ENCODE results near the gene CDON. TPM values are rescaled to one million over a fixed set of nuclear protein-coding genes. Genes with fewer than 3 reads are reported as not detected.
"Not testable (repeated sequence)": the region's sequence is repeated elsewhere in the genome, so short reads cannot be mapped to it uniquely, and the experiment has no call there.

Gene CDON
- total RNA-seq, 2 donors from 2014 or later: 2.8 to 6.9 TPM

GRCh38 chr11:125990244-125990643 is 72.4 kb downstream of the CDON start:
- DNase-seq (ENCODE audit: low spot score in 2 of 2): peak in 1 of 2 donors; percentile 31
- peaks cover 0 to 4% of the 10 kb centered on the region in 2 donors for H3K36me3 Mint-ChIP-seq
- H3K9me3 Mint-ChIP-seq: no peaks in the 10 kb centered on the region
- no peak overlapping the region for H3K27ac Mint-ChIP-seq
- ATAC-seq: peak in 1 of 2 donors; percentile 93

GRCh38 chr11:125987066-125987641 is 75.5 kb downstream of the CDON start:
- peaks cover 0 to 4% of the 10 kb centered on the region in 2 donors for H3K36me3 Mint-ChIP-seq
- ATAC-seq (no peak), DNase-seq (ENCODE audit: low spot score in 2 of 2) (no peak)
- no peak overlapping the region for H3K27ac Mint-ChIP-seq
- no peaks in the 10 kb centered on the region for H3K9me3 Mint-ChIP-seq

GRCh38 chr11:125985956-125986355 is 76.7 kb downstream of the CDON start:
- DNase-seq (ENCODE audit: low spot score in 2 of 2); H3K9me3 Mint-ChIP-seq; H3K27ac Mint-ChIP-seq; ATAC-seq; H3K36me3 Mint-ChIP-seq: not testable (repeated sequence)

GRCh38 chr11:125982348-125982730 is 80.3 kb downstream of the CDON start:
- Mint-ChIP-seq H3K27ac (no peak overlapping the region), H3K36me3 (peaks cover 0 to 4% of the 10 kb centered on the region in 2 donors), H3K9me3 (no peaks in the 10 kb centered on the region)
- no peak for ATAC-seq
- DNase-seq (ENCODE audit: low spot score in 2 of 2): no peak

GRCh38 chr11:125980436-125980835 is 82.2 kb downstream of the CDON start:
- no peak overlapping the region for H3K27ac Mint-ChIP-seq
- no peaks in the 10 kb centered on the region for H3K9me3 Mint-ChIP-seq

GRCh38 chr11:125979511-125979910 is 83.2 kb downstream of the CDON start:
- ATAC-seq: no peak
- Mint-ChIP-seq H3K36me3 (no peaks in the 10 kb centered on the region), H3K9me3 (no peaks in the 10 kb centered on the region), H3K27ac (no peak overlapping the region)
- no peak for DNase-seq (ENCODE audit: low spot score in 2 of 2)

More at GRCh38 chr11:125980436-125980835, 82.2 kb downstream of the CDON start:
- no peak for DNase-seq (ENCODE audit: low spot score in 2 of 2)
- ATAC-seq: no peak
- H3K36me3 Mint-ChIP-seq: no peaks in the 10 kb centered on the region

GRCh38 chr11:125978778-125979407 is 83.8 kb downstream of the CDON start:
- no peak for DNase-seq (ENCODE audit: low spot score in 2 of 2)

GRCh38 chr11:125978181-125978716 is 84.4 kb downstream of the CDON start:
- no peaks in the 10 kb centered on the region for H3K9me3 Mint-ChIP-seq
- H3K36me3 Mint-ChIP-seq: no peaks in the 10 kb centered on the region
- ATAC-seq (no peak), DNase-seq (ENCODE audit: low spot score in 2 of 2) (no peak)
- H3K27ac Mint-ChIP-seq: no peak overlapping the region

More at GRCh38 chr11:125978778-125979407, 83.8 kb downstream of the CDON start:
- no peak overlapping the region for H3K27ac Mint-ChIP-seq
- H3K36me3 Mint-ChIP-seq: no peaks in the 10 kb centered on the region
- no peak for ATAC-seq
- H3K9me3 Mint-ChIP-seq: no peaks in the 10 kb centered on the region

- DNase-seq (ENCODE audit: low spot score in 2 of 2) (no peak), ATAC-seq (no peak)
- no peaks in the 10 kb centered on the region for H3K36me3 Mint-ChIP-seq
- H3K27ac Mint-ChIP-seq: no peak overlapping the region
- H3K9me3 Mint-ChIP-seq: no peaks in the 10 kb centered on the region
Observed at GRCh38 chr11:125977333-125977732, 85.3 kb downstream of the CDON start.

GRCh38 chr11:125976156-125976555 is 86.5 kb downstream of the CDON start:
- Mint-ChIP-seq H3K27ac (no peak overlapping the region), H3K36me3 (no peaks in the 10 kb centered on the region), H3K9me3 (no peaks in the 10 kb centered on the region)
- DNase-seq (ENCODE audit: low spot score in 2 of 2): no peak
- no peak for ATAC-seq

GRCh38 chr11:125975634-125976033 is 87.0 kb downstream of the CDON start:
- ATAC-seq (no peak), DNase-seq (ENCODE audit: low spot score in 2 of 2) (no peak)
- H3K9me3 Mint-ChIP-seq: no peaks in the 10 kb centered on the region
- no peaks in the 10 kb centered on the region for H3K36me3 Mint-ChIP-seq
- H3K27ac Mint-ChIP-seq: no peak overlapping the region

- Mint-ChIP-seq H3K9me3 (no peaks in the 10 kb centered on the region), H3K36me3 (no peaks in the 10 kb centered on the region), H3K27ac (no peak overlapping the region)
- DNase-seq (ENCODE audit: low spot score in 2 of 2) (no peak), ATAC-seq (no peak)
Observed at GRCh38 chr11:125974284-125974683, 88.4 kb downstream of the CDON start.

- H3K36me3 Mint-ChIP-seq: no peaks in the 10 kb centered on the region
- no peak for DNase-seq (ENCODE audit: low spot score in 2 of 2)
- no peaks in the 10 kb centered on the region for H3K9me3 Mint-ChIP-seq
- H3K27ac Mint-ChIP-seq: no peak overlapping the region
- no peak for ATAC-seq
Observed at GRCh38 chr11:125971618-125972017, 91.0 kb downstream of the CDON start.

- DNase-seq (ENCODE audit: low spot score in 2 of 2) (no peak), ATAC-seq (no peak)
- H3K9me3 Mint-ChIP-seq: peaks cover 0 to under 1% of the 10 kb centered on the region in 2 donors
- H3K36me3 Mint-ChIP-seq: no peaks in the 10 kb centered on the region
- H3K27ac Mint-ChIP-seq: peak overlapping the region in 1 of 2 donors; percentile 16
Observed at GRCh38 chr11:125968354-125968753, 94.3 kb downstream of the CDON start.

GRCh38 chr11:125967515-125967914 is 95.2 kb downstream of the CDON start:
- ATAC-seq (no peak), DNase-seq (ENCODE audit: low spot score in 2 of 2) (no peak)
- Mint-ChIP-seq H3K36me3 (peaks cover 0 to 6% of the 10 kb centered on the region in 2 donors), H3K9me3 (peaks cover 0 to 9% of the 10 kb centered on the region in 2 donors), H3K27ac (no peak overlapping the region)

- H3K9me3 Mint-ChIP-seq: peaks cover 0 to 10% of the 10 kb centered on the region in 2 donors
- H3K27ac Mint-ChIP-seq: no peak overlapping the region
- ATAC-seq: no peak
- no peak for DNase-seq (ENCODE audit: low spot score in 2 of 2)
- peaks cover 5 to 6% of the 10 kb centered on the region in 2 donors for H3K36me3 Mint-ChIP-seq
Observed at GRCh38 chr11:125960771-125961170, 101.9 kb downstream of the CDON start.

- peaks cover 0 to 10% of the 10 kb centered on the region in 2 donors for H3K9me3 Mint-ChIP-seq
- peaks cover 5 to 6% of the 10 kb centered on the region in 2 donors for H3K36me3 Mint-ChIP-seq
- DNase-seq (ENCODE audit: low spot score in 2 of 2) (no peak), ATAC-seq (no peak)
- H3K27ac Mint-ChIP-seq: no peak overlapping the region
Observed at GRCh38 chr11:125959931-125960330, 102.7 kb downstream of the CDON start.

- no peak for ATAC-seq
- H3K9me3 Mint-ChIP-seq: peaks cover 0 to 10% of the 10 kb centered on the region in 2 donors
Observed at GRCh38 chr11:125959511-125959910, 103.2 kb downstream of the CDON start.

More at GRCh38 chr11:125959511-125959910, 103.2 kb downstream of the CDON start:
- DNase-seq (ENCODE audit: low spot score in 2 of 2): no peak
- H3K27ac Mint-ChIP-seq: no peak overlapping the region
- H3K36me3 Mint-ChIP-seq: peaks cover 5 to 6% of the 10 kb centered on the region in 2 donors

All from activated naive CD4-positive, alpha-beta T cell treated with anti-CD3 and anti-CD28 coated beads, Interleukin-2, amount 50 U/mL, for 72 hours (primary cell).